GM12878 (cell line): ENCODE measurements around the gene EDC4. TPM values are rescaled to one million over a fixed set of nuclear protein-coding genes. Genes with fewer than 3 reads are reported as not detected.

Source experiments
- ASH2L ChIP-seq: fragments of 300-600, 200-600 bp; sonication (generic); IDR thresholded peaks from 2 replicates; pipeline ENCODE4 v1.6.1; 2017; ENCODE audit warnings: low read depth, mild to moderate bottlenecking, borderline replicate concordance
- CREB1 ChIP-seq: IDR thresholded peaks from 2 replicates; pipeline ENCODE4 v1.6.1; 2012; ENCODE audit warnings: low read depth, mild to moderate bottlenecking, inconsistent platforms
- GATAD2B ChIP-seq: fragments of 450-650 bp; conservative IDR thresholded peaks from 2 replicates; pipeline ENCODE4 v1.6.1; 2017; ENCODE audit warnings: low read depth, mild to moderate bottlenecking, moderate library complexity
- HCFC1 ChIP-seq: fragments of 150-350 bp; IDR thresholded peaks from 2 replicates; pipeline ENCODE4 v1.6.1; 2014; ENCODE audit warnings: low read length
- PAX8 ChIP-seq: fragments of 450-650 bp; IDR thresholded peaks from 2 replicates; pipeline ENCODE4 v1.6.1; 2017; ENCODE audit warnings: mild to moderate bottlenecking, moderate library complexity
- REST ChIP-seq: IDR thresholded peaks from 2 replicates; pipeline ENCODE4 v1.6.1; 2012; ENCODE audit warnings: mild to moderate bottlenecking, low read depth, low read length
- SUPT20H ChIP-seq: IDR thresholded peaks from 2 replicates; pipeline ENCODE4 v1.6.1; 2011; ENCODE audit warnings: low read depth, mild to moderate bottlenecking, low read length, moderate library complexity, borderline replicate concordance; ENCODE audit not compliant: control insufficient read depth
- WRNIP1 ChIP-seq: IDR thresholded peaks from 2 replicates; pipeline ENCODE4 v1.6.1; 2011; ENCODE audit warnings: low read depth, low read length, improper control_type of control experiment, borderline replicate concordance
- ZBTB4 ChIP-seq: fragments of 450-650 bp; formaldehyde crosslinking; IDR thresholded peaks from 2 replicates; pipeline ENCODE4 v1.4.0; 2022; ENCODE audit warnings: mild to moderate bottlenecking, moderate library complexity
- polyA plus RNA-seq, 11 experiments: library from polyadenylated mRNA; depleted of rRNA in 4 of 11; unstranded in 6 of 11; stranded (reverse) in 5 of 11; fragments of >200 nt; fragmentation: Nextera tagmentation in 4 of 11; fragmentation: Illumina TruSeq in 1 of 11; extraction: Ambion mirVana in 4 of 11; extraction: Trizol in 1 of 11; gene quantifications; 1 replicate in 1 of 11; 2 replicates in 10 of 11; pipeline versions ENCODE4 v1.2.1 to v1.2.3, GENCODE V29; 2011 to 2016; ENCODE audit warnings: inconsistent platforms in 2 of 11, missing spikeins in 2 of 11, low read depth in 1 of 11
- total RNA-seq, 4 experiments: library from RNA; depleted of rRNA in 3 of 4; stranded (reverse); fragments of >200 nt in 3 of 4; fragmentation: Illumina TruSeq in 1 of 4; extraction: Trizol in 1 of 4; gene quantifications; 2 replicates each; pipeline versions ENCODE4 v1.2.1 to v1.2.3, GENCODE V29; 2013 to 2021

EDC4 gene
- total and polyA plus RNA-seq, 10 of the 15 experiments (the other 5 are each of a cell fraction or from before 2014, with no cell fraction given), result 1.2 to 86.0 (median 53.4) TPM

GRCh38 chr16:67885545-67885944 lies 12.7 kb downstream of the EDC4 start (continued):
- TF ChIP-seq WRNIP1 (no peak), GATAD2B (no peak), HCFC1 (no peak), ZBTB4 (no peak), ASH2L (no peak), REST (no peak), PAX8 (no peak), SUPT20H (no peak), CREB1 (no peak)
